ENCODE data around the gene ZNF407.

Gene ZNF407

GRCh38 chr18:74880706-74881278, 283.1 kb downstream of the ZNF407 start:
- in situ Hi-C loops (cut with HindIII; ENCODE audit: low sequenced_read_pairs): no loop called here
- H3K4me3 ChIP-seq (ENCODE audit: low read depth, low read length): no peak overlapping the region
- no peak for DNase-seq (ENCODE audit: low read depth)
- TF ChIP-seq CTCF (IDR thresholded peaks at IDR 0.05; ENCODE audit: low read depth, low read length, missing control alignments): no peak

- no peak for TF ChIP-seq CTCF (IDR thresholded peaks at IDR 0.05; ENCODE audit: low read depth, low read length, missing control alignments)
- DNase-seq (ENCODE audit: low read depth): no peak
- in situ Hi-C loops (cut with HindIII; ENCODE audit: low sequenced_read_pairs): no loop called here
- H3K4me3 ChIP-seq (ENCODE audit: low read depth, low read length): no peak overlapping the region
These were observed 294.5 kb downstream of the ZNF407 start for GRCh38 chr18:74892066-74892627.

GRCh38 chr18:74895686-74896085, 298.0 kb downstream of the ZNF407 start:
- peak; percentile 31 for DNase-seq (ENCODE audit: low read depth)
- no peak for TF ChIP-seq CTCF (IDR thresholded peaks at IDR 0.05; ENCODE audit: low read depth, low read length, missing control alignments)
- H3K4me3 ChIP-seq (ENCODE audit: low read depth, low read length): no peak overlapping the region
- in situ Hi-C loops (cut with HindIII; ENCODE audit: low sequenced_read_pairs): no loop called here

- no peak overlapping the region for H3K4me3 ChIP-seq (ENCODE audit: low read depth, low read length)
- in situ Hi-C loops (cut with HindIII; ENCODE audit: low sequenced_read_pairs): no loop called here
- DNase-seq (ENCODE audit: low read depth): no peak
- peak; percentile 42 for TF ChIP-seq CTCF (IDR thresholded peaks at IDR 0.05; ENCODE audit: low read depth, low read length, missing control alignments)
These were observed 298.8 kb downstream of the ZNF407 start for GRCh38 chr18:74896390-74896991.

DNA sequence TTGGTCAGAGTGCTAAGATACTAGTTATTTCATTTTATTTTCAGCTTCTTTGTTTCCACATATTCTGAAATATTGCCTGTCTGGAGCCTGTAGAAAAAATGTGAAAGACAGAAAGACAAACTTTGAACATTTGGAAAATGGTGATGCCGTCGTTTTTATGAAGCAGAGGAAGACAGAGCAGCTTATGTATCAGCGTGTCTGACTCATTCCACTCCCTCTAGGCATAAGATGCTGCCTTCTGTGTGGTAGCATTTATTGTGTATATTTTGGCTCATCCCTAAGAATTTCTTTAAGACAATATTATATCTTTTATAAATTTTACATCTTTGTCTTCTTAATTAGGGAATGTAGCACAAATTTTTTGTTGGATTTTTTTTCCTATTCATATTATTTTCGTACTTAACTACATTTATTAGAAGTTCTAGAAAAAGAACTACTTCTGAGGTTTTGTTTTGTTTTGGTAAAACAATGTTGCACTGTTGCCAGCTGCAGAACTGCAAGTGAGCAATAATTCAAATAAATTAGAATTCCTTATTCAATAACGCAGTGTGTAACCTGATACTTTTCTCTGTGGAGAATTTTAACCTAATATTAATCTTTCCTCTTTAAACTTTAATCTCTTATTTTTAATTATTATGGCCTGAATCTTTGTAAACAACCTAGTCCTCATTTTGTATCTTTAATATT, 300.4 kb downstream of the ZNF407 start:
- in situ Hi-C loops (cut with HindIII; ENCODE audit: low sequenced_read_pairs): no loop called here
- DNase-seq (ENCODE audit: low read depth): peak; percentile 15

More for the DNA sequence above, 300.4 kb downstream of the ZNF407 start:
- H3K4me3 ChIP-seq (ENCODE audit: low read depth, low read length): no peak overlapping the region
- TF ChIP-seq CTCF (IDR thresholded peaks at IDR 0.05; ENCODE audit: low read depth, low read length, missing control alignments): no peak
